Activated CD4-positive, CD25-positive, alpha-beta regulatory T cell treated with anti-CD3 and anti-CD28 coated beads, Interleukin-2, amount 50 U/mL, for 72 hours (primary cell): ENCODE results near the gene KIAA2012.
"Not testable (repeated sequence)": the region's sequence is repeated elsewhere in the genome, so short reads cannot be mapped to it uniquely, and the experiment has no call there.

Experiments
- DNase-seq: peaks from one replicate; pipeline ENCODE4 v3.0.0; 2021

KIAA2012 gene

DNA sequence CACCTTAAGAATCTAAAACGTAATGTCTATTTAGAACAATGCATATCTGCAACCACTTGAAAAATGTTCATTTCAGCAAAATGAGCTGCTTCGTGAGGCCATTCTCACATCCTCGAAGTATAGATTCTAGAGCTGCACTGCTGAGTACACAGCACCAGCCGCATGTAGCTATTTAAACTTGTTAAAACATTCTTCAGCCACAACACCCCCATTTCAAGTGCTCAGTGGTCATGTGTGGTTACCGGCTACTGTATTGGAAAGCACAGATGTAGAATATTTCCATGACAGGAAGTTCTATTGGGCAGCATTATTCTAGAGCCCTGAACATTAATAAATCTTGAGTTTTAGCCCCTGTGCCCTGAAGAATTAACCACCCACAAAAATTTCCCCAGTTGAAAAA is 130.3 kb downstream of the KIAA2012 start:
- DNase-seq = no peak

DNA sequence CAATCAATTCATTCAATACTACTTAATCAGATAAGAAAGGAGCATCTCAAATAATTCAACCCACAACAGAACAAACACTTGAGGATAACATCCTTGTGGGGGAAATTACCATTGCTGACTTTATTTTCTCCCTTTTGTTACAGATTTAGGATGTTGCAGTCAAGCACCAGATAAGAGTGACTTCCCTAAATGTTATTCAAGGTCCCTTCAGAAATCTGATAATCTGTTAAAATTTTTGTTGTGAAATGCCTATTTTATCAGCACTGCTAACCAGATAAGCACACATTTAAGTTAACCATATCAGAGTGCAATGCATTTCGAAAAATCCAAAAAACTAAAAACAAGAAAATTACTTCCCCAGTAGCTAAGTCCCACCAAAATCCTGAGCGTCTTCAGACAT is 131.8 kb downstream of the KIAA2012 start:
- no peak for DNase-seq

DNA sequence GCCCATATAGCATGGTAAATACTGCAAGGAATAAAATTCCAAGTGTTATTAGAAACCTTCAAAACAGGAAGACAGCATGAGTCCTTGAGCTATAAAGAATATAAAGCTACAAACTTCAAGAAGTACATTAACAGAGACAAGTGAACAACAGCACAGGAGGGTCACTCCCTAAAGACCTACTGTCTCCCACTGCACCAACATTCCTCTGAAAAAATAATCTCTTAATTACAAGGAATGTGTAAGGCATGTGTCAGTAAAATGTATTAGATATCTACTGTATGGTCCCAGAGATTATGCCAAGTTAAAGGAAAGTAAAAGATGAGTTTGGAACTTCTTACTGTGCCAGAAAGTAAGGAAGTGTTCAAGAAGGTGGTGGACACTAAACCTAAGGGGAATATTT is 135.5 kb downstream of the KIAA2012 start:
- DNase-seq = no peak

DNA sequence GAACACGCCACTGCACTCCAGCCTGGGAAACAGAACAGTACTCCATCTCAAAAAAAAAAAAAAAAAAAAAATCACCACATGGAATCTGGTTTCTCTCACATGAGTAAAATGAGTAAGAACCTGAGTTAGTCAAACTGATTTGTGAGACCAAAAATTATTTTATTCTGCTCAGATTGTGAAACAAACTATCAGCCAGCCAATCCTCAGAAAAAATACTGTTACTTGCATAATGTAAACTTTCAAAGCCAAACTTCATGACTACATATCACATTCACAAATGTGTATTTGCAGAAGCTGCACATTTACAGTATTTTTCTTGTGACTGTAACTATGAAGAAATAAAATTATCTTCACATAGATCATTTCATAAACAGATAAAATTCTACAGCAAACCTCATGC is 142.1 kb downstream of the KIAA2012 start:
- DNase-seq = no peak

DNA sequence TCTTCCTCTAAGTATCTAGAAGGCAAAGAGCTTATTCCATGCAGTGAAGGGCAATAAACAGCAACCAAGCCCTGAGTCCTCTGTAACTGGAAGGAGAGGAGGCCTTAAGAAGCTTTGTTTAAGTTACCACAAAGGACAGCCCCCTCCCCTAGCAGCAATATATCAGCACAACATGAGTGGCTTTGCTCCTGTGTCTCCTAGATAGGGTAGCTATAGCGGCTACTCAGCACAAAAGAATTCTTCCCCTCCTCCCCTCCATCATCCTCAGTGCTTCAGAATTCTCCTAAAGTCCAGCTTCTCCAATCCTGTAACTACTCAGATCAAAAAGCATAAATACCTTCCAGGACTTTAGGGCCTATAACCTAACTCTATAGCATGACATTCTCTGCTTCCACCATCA is 148.8 kb downstream of the KIAA2012 start:
- no peak for DNase-seq

DNA sequence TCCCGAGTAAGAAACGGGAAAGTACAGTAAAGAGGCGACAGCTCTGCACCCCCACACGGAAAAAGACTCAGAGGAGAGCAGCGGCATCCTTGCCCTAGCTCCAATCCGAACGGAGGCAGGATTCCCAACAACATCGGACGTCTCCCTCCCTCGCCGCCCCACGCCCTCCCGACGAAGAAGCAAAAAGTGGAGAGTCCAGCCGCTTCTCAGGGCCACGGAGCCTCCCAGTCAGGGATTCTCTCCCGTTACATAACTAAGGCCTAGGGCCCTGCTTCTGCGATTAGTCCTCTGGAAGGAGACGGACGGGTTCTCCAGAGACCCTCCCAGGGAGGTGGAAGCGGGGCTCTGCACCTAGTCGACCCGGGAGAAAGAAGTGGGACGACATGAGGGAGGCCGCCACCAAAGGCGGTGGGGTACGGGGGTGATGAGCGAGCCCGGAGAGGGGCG is 164.8 kb downstream of the KIAA2012 start:
- DNase-seq = no peak

DNA sequence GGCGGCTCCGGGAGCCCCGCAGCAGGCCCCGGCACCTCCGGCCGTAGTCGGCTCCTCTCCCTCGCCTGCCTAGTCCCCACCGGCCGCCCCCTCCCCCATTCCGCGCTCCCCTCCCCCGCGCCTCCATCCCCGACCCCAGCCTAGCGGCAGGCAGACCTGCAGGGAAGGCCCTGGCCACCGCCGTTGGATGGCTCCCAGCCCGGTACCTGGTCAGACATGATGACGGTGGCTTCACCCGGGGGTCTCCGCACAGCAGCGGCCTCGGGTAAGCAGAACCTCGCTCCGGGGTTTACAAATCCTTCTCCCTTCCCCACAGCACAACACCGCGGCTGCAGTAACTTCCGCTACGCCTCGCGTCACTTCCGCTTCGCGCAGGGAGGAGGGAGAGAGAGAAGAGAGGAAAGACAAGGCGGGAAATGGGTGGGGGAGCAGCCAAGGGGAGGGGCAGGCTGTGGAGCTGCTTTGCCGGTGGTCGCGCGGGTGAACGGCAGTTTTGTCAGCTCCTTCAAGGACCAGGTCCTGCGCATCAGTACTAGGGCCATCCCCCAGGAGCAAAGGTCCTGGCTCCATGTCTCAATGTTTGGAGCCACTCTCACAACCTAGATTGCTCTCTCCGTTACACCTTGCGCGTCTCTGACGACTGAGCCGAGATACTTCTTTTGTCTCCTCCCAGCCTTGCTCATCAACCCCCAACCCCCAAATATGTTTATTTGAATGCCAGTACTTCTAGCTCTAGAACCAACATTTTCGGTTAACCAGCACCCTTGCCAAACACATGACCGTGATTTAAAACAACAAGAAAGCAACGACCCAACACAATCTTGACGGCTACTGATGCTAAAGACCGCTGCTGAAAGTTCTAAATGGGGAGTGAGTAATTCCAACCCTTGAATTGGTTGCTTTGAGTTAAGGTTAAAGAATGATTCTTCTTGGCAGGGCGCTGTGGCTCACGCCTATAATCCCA is 165.5 kb downstream of the KIAA2012 start, which contains the start of gene SUMO1:
Gene SUMO1, minus strand, starts transcription at position 364 of the 964 bp plus-strand sequence. Its CDS starts 146 bp downstream, at position 218.
- peak; percentile 86 for DNase-seq

DNA sequence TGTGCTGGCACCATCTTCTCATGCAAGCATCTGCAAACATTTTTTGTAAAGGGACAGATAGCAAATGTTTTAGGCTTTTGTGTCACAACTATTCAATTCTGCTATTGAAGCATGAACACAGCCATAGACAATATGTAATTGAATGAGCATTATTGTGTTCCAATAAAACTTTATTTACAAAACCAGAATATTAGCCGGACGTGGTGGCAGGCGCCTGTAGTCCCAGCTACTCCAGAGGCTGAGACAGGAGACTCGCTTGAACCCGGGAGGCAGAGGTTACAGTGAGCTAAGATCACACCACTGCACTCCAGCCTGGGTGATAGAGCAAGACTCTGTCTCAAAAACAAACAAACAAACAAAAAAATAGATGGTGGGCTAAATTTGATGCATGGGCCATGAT is 174.7 kb downstream of the KIAA2012 start:
- DNase-seq = not testable (repeated sequence)

DNA sequence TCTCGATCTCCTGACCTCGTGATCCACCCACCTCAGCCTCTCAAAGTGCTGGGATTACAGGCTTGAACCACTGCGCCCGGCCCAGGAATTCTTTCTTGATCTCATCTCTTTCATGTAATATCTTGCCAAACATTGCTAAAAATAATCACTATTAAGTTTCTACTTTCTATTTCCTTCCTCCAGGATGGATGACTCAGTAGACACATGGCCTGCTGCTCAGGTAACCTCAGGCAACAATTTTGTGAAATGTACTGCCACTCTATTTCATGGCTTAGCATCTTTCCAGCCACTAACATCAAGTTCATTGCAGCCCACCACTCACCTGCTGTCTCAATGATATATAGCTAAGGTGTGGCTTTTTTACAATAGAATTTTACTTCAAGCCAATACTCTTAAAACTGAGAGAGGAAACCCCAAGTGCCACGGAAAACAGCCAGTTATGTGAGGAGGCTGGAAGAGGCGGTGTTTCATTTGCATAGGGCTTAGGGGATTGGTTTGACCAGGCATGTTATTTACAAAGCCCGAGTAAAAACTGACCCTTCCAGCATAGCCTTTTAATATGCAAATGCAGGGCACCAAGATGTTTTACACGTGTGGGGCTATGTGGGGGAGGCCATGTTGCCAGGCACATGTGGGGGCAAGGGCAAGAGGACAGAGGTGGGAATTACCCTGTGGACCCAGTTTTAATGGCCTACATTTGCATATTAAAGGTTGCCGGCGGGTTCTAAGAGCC is 176.6 kb downstream of the KIAA2012 start:
- no peak for DNase-seq

DNA sequence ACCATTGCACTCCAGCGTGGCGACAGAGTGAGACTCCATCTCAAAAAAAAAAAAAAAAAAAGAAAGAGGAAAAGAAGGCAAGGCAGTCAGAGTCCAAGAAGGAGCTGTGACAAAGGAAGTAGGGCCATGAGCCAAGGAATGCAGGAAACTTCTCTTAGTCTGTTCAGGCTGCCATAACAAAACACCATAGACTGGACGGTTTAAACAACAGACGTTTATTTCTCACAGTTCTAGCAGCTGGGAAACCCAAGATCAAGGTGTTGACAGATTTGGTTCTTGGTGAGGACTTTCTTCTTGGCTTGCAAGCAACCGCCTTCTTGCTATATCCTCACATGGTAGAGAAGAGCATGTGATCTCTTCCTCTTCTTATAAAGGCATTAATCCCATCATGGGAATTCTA is 178.4 kb downstream of the KIAA2012 start:
- DNase-seq = no peak
